RCC 7860 (cell line): Measurements from ENCODE around the gene TRMT44.

Source experiments
- DNase-seq: peaks from one replicate; pipeline ENCODE4 v3.0.0-alpha.2; 2015; ENCODE audit warnings: low spot score
- FAIRE-seq: peaks from 2 replicates; lab custom pipeline; 2012; peaks lifted over from hg19 to GRCh38; lab: Jason Lieb, UNC

The TRMT44 gene, protein sequence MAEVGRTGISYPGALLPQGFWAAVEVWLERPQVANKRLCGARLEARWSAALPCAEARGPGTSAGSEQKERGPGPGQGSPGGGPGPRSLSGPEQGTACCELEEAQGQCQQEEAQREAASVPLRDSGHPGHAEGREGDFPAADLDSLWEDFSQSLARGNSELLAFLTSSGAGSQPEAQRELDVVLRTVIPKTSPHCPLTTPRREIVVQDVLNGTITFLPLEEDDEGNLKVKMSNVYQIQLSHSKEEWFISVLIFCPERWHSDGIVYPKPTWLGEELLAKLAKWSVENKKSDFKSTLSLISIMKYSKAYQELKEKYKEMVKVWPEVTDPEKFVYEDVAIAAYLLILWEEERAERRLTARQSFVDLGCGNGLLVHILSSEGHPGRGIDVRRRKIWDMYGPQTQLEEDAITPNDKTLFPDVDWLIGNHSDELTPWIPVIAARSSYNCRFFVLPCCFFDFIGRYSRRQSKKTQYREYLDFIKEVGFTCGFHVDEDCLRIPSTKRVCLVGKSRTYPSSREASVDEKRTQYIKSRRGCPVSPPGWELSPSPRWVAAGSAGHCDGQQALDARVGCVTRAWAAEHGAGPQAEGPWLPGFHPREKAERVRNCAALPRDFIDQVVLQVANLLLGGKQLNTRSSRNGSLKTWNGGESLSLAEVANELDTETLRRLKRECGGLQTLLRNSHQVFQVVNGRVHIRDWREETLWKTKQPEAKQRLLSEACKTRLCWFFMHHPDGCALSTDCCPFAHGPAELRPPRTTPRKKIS

DNA sequence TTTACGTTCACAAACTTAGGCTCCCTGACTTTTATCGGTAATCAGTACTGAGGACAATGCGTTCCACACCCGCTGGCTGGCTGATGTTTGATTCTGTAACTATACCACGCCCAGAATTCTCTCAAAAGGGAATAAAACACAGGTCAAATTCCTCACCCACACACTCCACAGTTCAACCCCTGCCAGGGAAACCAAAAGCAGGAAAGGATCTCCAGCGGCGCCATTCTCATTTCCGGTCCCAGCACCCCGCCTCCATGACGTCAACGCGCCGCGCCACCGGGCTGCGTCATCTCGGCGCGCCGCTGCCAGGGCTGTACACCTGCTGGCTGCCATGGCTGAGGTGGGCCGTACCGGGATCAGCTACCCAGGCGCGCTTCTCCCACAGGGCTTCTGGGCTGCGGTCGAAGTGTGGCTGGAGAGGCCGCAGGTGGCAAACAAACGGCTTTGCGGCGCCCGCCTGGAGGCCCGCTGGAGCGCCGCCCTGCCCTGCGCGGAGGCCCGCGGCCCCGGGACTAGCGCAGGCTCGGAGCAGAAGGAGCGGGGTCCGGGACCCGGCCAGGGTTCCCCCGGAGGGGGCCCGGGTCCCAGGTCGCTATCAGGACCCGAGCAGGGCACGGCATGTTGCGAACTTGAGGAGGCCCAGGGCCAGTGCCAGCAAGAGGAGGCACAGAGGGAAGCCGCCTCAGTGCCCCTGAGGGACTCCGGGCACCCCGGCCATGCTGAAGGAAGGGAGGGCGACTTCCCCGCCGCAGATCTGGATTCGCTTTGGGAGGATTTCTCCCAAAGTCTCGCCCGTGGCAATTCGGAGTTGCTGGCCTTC lies at the start of gene TRMT44, which contains the start of gene ACOX3:
Gene TRMT44 (plus strand): TSS at position 286 of the 820 bp plus-strand sequence. CDS start 46 bp downstream, at position 332.
Gene ACOX3 (minus strand): TSS at position 232 of the 820 bp plus-strand sequence. CDS start 24,202 bp downstream, outside the sequence.
- FAIRE-seq (no peak), DNase-seq (peak; percentile 71)

DNA sequence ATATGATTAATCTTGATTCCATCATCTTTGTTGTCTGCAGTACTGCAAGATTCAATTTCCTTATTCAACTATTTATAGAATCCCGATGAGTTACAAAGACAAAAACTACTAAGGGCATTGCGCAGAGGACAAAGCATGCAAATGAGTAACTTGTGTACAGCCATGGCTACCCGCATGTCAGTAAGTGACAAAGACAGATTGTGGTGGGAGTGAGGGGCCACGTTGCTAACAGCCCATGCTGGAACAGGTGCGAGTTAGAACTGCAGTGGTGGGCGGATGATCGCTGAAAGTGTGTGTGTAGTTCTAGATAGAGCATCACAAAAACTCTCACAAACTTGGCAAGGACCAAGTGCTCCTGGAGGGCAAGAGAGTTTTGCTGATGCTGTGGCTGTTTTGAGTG lies 49.5 kb upstream of the TRMT44 start:
- FAIRE-seq (no peak), DNase-seq (no peak)

DNA sequence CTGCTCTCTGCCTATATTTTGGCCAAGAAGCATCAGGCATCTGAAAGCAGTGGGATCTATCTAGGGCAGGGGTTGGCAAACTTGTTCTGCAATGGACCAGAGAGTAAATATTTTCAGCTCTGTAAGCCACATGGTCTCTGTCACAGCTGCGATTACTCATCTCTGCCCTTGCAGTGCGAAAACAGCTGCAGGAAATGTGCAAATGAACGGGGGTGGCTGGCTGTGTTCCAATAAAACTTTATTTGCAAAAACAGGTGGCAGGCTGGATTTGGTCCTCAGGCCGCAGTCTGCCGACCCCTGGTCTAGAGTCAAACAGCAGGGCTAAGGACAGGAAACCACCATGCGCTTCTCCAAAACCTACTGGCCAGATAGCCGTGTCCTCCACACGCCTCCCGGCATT lies 48.6 kb upstream of the TRMT44 start:
- DNase-seq: no peak
- FAIRE-seq: no peak

DNA sequence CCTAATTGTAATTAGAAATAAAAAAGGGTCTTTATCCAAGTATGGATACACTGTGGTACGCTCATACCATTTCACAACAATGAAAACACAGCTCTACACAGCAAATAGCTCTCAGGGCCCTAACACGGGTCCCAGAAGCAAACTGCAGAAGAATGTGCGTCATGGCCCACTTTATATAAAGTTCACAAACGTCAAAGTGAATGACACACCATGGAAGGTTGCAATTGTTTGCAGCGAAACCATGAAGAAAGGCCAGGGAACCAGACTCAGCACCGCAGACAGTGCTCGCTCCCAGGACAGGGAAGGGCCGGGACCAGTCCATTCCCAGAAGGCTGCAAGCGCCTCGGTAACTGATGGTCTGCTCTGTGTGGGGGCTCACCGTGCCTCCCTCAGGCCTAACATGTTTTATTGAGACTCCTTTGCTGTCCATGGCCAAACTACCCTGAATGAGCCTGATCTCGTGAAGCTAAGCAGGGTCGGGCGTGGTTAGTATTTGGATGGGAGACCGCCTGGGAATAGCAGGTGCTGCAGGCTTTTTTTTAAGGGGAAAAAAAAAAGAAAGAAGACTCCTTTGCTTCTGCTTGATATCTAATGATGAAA lies 47.9 kb upstream of the TRMT44 start:
- DNase-seq (no peak), FAIRE-seq (no peak)

DNA sequence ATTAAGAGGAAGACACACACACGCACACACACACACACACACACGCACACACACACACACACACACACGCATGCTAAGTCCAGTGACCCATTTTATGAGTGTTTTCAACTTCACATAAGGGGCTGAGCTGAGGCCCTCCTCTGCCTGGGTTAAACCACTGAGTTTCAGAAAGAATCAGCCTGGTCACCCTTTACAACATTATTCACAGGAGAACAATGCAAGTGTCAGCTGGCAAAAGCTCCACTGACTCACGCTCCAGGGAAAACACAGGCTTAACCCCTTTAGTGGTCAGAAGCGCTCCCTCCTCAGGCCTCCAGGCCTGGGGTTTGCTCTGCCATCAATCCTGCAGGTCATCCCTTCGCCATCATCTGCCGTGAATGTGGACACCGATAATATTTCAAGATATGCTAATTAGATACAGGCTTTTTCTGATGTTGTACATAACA lies 47.0 kb upstream of the TRMT44 start:
- DNase-seq (peak; percentile 93), FAIRE-seq (peak; percentile 96)

DNA sequence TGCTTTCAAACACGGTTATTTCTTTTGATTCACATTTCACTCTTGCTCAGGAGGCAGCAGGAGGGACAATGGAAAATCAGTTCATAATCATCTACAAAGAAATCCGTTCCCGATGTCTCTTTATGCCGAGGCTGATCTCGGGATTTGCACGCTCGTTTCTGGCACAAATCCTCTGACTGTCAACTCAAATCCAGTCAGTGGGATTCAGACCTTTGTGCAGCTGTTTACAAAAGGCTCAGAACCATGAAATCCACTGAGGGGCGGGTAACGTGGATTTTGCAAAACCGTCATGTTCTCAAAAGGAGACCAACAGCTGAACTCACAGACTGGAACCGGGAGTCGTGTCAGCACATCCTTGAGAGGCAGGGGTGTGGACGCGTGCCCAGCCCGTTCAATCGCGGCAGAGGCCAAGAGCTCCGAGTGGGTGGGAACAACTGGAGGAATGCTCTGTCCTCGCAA lies 46.5 kb upstream of the TRMT44 start:
- FAIRE-seq: no peak
- DNase-seq: no peak

DNA sequence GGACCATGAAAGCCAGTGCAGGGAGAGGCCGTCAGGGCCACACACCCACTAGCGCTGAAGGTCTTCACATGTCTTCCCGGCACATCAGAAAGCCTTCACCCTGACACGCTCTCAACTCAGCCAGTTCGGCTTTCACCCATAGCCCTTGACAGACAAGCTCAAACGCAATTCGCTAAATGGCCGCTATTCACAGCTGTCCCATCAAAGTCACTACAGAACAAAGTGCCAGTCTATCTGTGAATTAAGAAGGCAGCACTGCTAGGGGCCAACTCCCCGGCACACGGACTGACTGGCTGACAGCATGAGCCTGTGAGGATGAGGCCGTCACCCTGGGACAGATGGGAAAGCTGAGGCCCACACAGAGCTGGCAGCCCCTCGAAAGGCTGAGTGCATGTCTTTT lies 45.8 kb upstream of the TRMT44 start:
- DNase-seq: no peak
- no peak for FAIRE-seq

DNA sequence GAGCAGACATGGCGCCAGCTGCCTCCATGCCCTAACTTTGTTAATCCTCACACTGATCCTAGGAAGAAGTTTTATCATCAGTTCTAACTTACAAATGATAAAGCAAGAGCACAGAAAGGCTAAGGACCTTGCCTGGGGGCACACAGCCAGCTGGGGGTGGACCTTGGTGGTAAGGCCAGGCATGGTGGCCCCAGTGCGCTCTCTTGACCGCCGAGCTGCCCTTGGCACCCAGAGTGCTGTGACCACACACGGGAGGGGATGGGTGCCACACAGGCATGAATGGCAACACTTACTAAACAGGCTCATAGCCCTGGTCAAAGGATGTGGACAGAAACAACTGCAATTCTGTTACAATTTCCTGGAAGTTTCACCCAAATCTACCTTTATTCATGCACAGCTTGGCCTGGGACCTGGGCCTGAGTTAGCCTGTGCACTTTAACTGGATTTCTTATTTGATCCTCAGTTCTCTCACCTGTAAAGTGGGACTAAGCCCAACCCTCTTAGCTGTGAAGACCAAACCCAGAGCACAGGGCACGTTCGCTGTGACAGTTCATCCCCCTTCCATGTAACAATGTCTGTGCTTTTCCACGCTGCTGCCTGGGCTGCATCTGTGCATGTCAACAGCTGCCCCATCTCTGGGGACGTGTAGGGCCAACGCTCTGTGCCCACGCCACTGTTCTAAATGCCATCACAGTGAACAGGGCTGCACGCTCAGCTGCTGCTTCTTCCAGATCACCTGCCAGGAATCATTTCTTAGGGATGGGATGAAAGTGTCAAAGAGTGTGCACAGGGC lies 44.9 kb upstream of the TRMT44 start:
- no peak for FAIRE-seq

DNA sequence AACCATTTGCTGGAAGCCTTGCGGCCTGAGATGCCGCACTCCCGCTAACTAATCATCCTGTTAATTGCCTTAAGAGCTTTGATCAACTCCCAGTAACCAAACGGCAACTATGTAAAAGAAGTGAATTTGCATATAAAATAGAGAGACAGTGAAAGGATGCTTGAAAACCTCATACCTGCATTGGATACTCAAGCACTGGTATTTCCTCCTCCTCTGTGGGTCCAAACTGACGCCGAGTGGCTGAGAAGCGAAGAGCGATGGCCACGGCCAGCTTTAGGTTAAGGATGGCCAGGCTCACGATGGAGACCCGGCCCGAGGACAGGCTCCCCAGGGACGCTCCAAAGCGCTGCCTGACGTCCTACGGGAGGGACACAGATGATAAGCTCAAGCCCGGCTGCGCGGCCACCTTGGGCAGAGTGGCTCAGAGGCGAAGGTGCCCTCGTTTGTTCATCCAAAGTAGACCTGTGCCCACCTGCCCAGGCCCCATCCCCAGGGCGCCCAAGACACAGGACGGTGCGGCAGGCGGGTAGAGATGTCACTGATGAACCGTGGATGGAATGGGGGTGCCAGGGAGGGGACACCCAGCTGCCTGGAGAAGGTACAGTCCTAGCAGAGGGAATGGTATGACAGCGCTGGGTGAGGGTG lies 43.7 kb upstream of the TRMT44 start:
- no peak for FAIRE-seq
- DNase-seq: no peak

More for the DNA sequence above, 44.9 kb upstream of the TRMT44 start:
- no peak for DNase-seq

DNA sequence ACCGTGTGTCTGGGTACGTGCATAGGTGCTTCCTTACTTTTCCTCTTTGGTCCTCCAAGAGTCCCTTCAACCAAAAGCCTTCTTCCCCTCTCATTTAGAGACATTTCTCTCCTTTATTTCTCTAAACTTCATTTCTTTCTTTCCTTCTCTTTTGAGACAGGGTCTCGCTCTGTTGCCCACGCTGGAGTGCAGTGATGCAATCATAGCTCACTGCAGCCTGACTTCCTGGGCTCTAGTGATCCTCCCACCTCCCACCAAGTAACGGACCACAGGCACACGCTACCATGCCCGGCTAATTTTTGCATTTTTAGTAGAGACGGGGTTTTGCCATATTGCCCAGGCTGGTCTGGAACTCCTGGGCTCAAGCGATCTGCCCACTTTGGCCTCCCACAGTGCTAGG lies 42.2 kb upstream of the TRMT44 start:
- DNase-seq (no peak), FAIRE-seq (no peak)

DNA sequence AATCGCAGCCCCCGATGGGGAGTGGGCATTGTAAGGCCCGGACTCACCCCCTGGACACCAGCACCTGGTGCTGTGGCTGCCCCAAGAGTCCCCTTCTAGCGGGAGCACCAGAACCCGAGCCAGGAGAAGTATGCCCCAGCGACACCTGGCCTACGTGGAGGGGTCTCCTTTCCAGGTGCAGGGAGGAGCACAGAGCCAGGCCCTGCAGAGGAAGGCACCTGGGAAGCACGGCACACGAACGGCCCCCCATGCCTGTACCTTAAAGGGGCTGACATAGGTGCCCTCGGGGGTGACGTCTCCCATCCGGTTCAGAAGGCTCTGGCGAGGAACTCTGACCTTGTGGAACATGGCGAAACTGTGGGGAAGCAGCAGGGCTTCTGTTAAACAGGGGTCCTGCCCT lies 41.3 kb upstream of the TRMT44 start:
- no peak for FAIRE-seq
- no peak for DNase-seq

DNA sequence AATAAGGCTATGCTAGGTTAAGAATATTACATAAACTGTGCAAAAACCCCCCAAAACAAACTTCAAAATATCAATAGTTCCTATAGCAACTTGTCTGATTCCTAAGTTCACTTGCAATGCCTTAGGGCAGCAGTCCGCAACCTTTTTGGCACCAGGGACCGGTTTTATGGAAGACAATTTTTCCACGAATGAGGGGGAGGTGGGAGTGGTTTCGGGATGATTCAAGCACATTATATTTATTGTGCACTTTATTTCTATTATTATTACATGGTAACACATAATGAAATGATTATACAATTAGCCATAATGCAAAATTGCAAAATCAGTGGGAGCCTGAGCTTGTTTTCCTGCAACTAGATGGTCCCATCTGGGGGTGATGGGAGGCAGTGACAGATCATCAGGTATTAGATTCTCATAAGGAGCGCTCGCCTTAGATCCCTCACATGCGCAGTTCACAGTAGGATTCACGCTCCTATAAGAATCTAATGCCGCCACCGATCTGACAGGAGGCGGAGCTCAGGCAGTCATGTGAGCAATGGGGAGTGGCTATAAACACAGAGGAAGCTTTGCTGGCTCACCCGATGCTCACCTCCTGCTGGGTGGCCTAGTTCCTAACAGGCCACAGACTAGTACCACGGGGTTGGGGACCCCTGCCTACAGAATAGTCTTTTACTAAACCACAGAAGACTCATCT lies 39.8 kb upstream of the TRMT44 start:
- FAIRE-seq: no peak
- DNase-seq: no peak

DNA sequence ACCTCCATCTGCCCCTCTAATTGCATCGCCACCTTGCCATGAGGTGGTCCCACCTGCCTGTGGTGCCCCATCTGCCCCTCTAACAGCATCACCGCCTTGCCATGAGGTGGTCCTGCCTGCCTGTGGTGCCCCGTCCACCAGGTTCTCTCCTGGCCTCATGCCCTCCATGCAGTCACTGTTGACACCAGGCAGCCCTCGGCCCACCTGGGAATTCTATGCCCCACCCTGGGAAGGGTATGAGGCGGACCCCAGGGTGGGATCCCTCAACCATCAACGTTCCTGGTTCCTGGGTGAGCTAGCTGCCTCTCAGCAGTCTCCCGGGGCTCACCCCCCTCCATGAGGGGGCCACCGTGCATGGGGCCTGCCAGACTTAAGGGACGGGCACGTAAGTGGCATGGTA lies 38.9 kb upstream of the TRMT44 start:
- DNase-seq (no peak), FAIRE-seq (no peak)

DNA sequence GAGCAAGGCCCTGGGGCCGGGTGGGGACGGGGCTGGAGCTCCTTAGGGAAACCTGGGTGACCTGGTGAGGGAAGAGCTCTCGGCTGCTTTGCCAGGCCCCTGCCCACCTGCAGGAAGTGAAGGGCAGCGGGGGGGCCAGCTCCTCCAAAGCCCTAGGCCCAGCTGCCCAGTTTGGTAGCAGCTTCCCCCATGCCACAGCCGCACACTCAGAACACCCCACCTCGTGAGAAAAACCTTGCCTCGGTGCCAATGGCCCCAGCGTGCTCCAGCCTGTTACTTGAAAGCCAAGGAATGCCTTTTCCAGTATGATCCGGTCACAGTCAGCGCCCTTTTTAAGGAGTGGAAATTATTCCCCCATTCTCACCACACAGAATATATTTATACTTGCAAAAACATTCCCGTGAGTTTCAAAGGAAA lies 38.4 kb upstream of the TRMT44 start:
- no peak for FAIRE-seq
- no peak for DNase-seq

DNA sequence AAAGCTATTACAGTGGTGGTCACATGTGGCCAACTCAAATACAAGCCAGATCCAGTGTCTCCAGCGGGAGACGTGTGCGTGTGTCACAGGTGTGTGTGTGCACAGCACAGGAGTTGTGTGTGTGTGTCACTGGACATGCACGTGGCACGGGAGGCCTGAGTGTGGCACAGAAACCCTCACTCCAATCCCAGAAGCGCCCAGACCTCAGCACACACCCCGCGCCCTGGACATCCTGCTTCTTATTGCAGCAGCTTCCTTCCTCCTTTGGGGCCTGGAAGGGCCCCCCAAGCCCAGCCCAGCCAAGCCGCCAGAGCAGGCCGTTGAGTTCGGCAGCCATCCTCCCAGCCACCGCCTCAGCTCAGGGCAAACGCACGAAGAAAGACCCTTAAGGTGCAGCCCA lies 37.9 kb upstream of the TRMT44 start:
- FAIRE-seq: no peak

DNA sequence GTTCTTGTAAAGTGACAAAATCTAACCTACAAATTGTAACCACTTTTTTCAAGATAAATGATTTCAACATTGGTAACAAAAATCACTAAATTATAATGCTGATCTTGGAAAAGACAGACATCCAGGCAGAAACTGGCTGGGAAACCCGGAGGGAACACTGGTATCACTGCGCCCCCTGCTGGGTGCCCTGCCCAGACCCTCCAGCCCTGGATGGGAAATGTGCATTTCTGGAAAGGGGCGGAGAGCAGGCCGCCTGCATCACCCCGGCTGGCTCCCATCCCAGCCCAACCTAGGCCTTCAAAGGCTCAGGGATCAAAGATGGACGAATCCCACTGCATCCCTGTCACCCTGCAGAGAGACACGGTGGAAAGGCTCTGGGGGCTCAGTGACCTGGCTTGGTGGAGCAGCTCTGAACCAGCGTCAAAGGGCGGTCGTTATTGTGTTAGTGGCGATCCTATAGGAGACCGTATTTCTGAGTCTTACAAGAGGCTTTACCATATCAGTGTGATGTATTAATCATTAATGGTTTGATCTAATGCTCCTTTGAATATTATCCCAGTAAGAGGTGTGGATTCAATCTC lies 37.3 kb upstream of the TRMT44 start:
- FAIRE-seq: peak; percentile 40
- DNase-seq: peak; percentile 55

More for the DNA sequence above, 37.9 kb upstream of the TRMT44 start:
- DNase-seq: no peak

DNA sequence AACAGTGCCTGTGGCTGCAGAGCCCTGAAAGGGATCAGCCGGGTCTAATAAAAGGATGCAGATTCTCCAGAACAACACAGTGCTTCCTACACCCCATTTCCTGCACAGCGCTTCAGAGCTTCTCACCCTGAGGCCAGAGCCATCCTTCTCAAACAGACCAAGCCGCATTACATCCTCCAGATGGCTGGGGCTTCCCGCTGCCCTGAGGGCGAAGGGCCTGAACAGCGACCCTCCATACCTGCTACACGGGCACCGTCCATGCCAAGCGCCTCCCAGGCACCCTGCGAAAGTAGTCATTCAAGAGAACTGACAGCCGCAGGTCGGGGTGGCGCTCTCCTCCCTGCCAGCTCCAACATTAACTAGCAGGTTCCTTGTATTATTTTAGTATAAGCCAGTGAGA lies 36.6 kb upstream of the TRMT44 start:
- FAIRE-seq: no peak

DNA sequence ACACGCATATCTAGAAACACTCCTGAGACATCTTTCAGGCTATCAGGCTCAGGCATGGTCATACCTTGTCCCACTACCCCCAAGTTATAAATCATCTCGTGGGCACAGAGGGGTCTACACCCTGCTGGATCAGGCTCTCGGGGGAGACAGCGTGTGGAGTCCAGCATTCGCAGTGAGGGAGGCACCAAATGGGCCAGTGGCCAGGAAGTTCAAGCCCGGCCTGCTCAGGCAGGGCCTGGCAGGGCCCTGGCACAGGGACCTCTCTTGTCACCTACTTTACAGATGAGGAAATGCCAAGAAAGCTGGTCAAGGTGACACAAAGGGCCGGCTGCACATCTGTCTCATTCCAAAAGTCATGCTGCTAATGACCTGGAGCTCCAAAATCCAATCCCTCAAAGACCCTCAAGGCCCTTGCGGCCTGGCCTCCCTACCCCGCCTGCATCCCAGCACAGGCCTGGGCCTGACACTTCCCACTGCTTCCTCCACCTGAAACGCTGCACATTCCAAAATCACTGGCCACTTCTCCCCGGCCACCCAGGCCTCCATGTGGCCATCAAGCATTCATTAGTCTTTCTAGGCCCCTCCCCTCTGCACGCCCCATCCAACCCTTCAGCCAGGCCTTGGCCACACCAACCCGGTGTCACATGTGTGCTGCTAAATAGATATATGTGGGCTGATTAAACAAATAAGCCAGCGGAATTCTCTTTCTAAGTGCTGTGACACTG lies 35.6 kb upstream of the TRMT44 start:
- FAIRE-seq (no peak), DNase-seq (no peak)

More for the DNA sequence above, 36.6 kb upstream of the TRMT44 start:
- no peak for DNase-seq
